HepG2 (cell line): ENCODE results near the gene ELFN1. TPM values are rescaled to one million over a fixed set of nuclear protein-coding genes. Genes with fewer than 3 reads are reported as not detected.

ENCODE experiments used
- BCL6 ChIP-seq: IDR thresholded peaks from 2 replicates; pipeline ENCODE4 v1.6.1; 2016; ENCODE audit warnings: missing genetic modification reagents, missing compliant biosample characterization
- GZF1 ChIP-seq: sonication (generic); formaldehyde crosslinking; IDR thresholded peaks from 2 replicates; pipeline ENCODE4 v1.5.1; 2020; ENCODE audit warnings: mild to moderate bottlenecking, missing genetic modification reagents
- HMG20B ChIP-seq: conservative IDR thresholded peaks from 2 replicates; pipeline ENCODE4 v1.6.1; 2016; ENCODE audit warnings: missing genetic modification reagents, missing compliant biosample characterization
- IKZF4 ChIP-seq: sonication (generic); formaldehyde crosslinking; IDR thresholded peaks from 2 replicates; pipeline ENCODE4 v1.5.1; 2020; ENCODE audit warnings: borderline replicate concordance, mild to moderate bottlenecking, low read depth, missing genetic modification reagents; ENCODE audit errors: not compliant biosample characterization
- MBNL3 ChIP-seq: fragments of 250-450 bp; sonication (Bioruptor Pico); conservative IDR thresholded peaks from 2 replicates; pipeline ENCODE4 v1.8.0; 2022; ENCODE audit warnings: mild to moderate bottlenecking, inconsistent platforms
- MED8 ChIP-seq: sonication (generic); formaldehyde crosslinking; IDR thresholded peaks from 2 replicates; pipeline ENCODE4 v1.8.1; 2023; ENCODE audit warnings: mild to moderate bottlenecking, missing genetic modification reagents; ENCODE audit not compliant: insufficient replicate concordance
- RFX5 ChIP-seq: IDR thresholded peaks from 2 replicates; pipeline ENCODE4 v1.6.1; 2011; ENCODE audit warnings: low read depth, low read length, improper control_type of control experiment
- SRSF1 ChIP-seq: fragments of 200-400 bp; formaldehyde crosslinking; optimal IDR thresholded peaks from 2 replicates; pipeline ENCODE3; 2017; ENCODE audit warnings: mild to moderate bottlenecking, low read depth, low read length, moderate library complexity
- TCF12 ChIP-seq, 2 experiments: fragments of 450-650 bp in 1 of 2; sonication (generic) in 1 of 2; formaldehyde crosslinking in 1 of 2; IDR thresholded peaks; 2 replicates each; pipeline versions ENCODE4 v1.6.1 to v1.8.0; 2017 to 2022; ENCODE audit warnings: antibody characterized with exemption in 1 of 2, mild to moderate bottlenecking in 1 of 2, missing genetic modification reagents in 1 of 2, moderate library complexity in 1 of 2
- ZBTB7A ChIP-seq: sonication (generic); formaldehyde crosslinking; IDR thresholded peaks from 2 replicates; pipeline ENCODE4 v1.8.0; 2022; ENCODE audit warnings: mild to moderate bottlenecking, missing genetic modification reagents
- ZKSCAN1 ChIP-seq: fragments of 150-350 bp; IDR thresholded peaks from 2 replicates; pipeline ENCODE4 v1.6.1; 2014; ENCODE audit warnings: low read length
- ZNF350 ChIP-seq: sonication (generic); formaldehyde crosslinking; IDR thresholded peaks from 2 replicates; pipeline ENCODE4 v1.4.0; 2020; ENCODE audit warnings: mild to moderate bottlenecking, low read depth, missing genetic modification reagents, borderline replicate concordance
- ZNF607 ChIP-seq: sonication (generic); formaldehyde crosslinking; IDR thresholded peaks from 2 replicates; pipeline ENCODE4 v1.5.1; 2020; ENCODE audit warnings: missing genetic modification reagents, mild to moderate bottlenecking, borderline replicate concordance
- ZNF737 ChIP-seq: sonication (generic); formaldehyde crosslinking; IDR thresholded peaks from 2 replicates; pipeline ENCODE4 v1.5.0; 2020; ENCODE audit warnings: missing genetic modification reagents, mild to moderate bottlenecking, borderline replicate concordance
- polyA plus RNA-seq, 8 experiments: library from polyadenylated mRNA; depleted of rRNA in 3 of 8; stranded (reverse) in 7 of 8; unstranded in 1 of 8; fragments of >200 nt; fragmentation: Illumina TruSeq in 4 of 8; extraction: Trizol in 4 of 8; gene quantifications; 2 replicates each; pipeline versions ENCODE4 v1.2.1 to v1.2.3, GENCODE V29; 2011 to 2016; ENCODE audit warnings: low read depth in 4 of 8, missing spikeins in 1 of 8, mixed read lengths in 1 of 8; ENCODE audit not compliant: insufficient read depth in 1 of 8
- total RNA-seq, 5 experiments: library from RNA; depleted of rRNA; stranded (reverse); fragments of >200 nt; fragmentation: Illumina TruSeq; extraction: Trizol; gene quantifications; 2 replicates each; pipeline ENCODE4 v1.2.3, GENCODE V29; 2016; ENCODE audit warnings: low read depth in 1 of 5
- TF ChIP-seq, protein P1 (sequence below): sonication (generic); formaldehyde crosslinking; IDR thresholded peaks from 2 replicates; pipeline ENCODE4 v1.4.0; 2020; ENCODE audit warnings: mild to moderate bottlenecking, missing genetic modification reagents
- TF ChIP-seq, protein P2 (sequence below): sonication (generic); formaldehyde crosslinking; conservative IDR thresholded peaks from 2 replicates; pipeline ENCODE4 v1.5.0; 2020; ENCODE audit warnings: missing genetic modification reagents
- TF ChIP-seq, protein P3 (sequence below): sonication (generic); formaldehyde crosslinking; IDR thresholded peaks from 2 replicates; pipeline ENCODE4 v1.4.0; 2020; ENCODE audit warnings: missing genetic modification reagents, mild to moderate bottlenecking, borderline replicate concordance

ELFN1 gene
- total and polyA plus RNA-seq, 2 of the 13 experiments (the other 11 are each of a cell fraction or from before 2014, with no cell fraction given) = 0.13 to 0.18 TPM

DNA sequence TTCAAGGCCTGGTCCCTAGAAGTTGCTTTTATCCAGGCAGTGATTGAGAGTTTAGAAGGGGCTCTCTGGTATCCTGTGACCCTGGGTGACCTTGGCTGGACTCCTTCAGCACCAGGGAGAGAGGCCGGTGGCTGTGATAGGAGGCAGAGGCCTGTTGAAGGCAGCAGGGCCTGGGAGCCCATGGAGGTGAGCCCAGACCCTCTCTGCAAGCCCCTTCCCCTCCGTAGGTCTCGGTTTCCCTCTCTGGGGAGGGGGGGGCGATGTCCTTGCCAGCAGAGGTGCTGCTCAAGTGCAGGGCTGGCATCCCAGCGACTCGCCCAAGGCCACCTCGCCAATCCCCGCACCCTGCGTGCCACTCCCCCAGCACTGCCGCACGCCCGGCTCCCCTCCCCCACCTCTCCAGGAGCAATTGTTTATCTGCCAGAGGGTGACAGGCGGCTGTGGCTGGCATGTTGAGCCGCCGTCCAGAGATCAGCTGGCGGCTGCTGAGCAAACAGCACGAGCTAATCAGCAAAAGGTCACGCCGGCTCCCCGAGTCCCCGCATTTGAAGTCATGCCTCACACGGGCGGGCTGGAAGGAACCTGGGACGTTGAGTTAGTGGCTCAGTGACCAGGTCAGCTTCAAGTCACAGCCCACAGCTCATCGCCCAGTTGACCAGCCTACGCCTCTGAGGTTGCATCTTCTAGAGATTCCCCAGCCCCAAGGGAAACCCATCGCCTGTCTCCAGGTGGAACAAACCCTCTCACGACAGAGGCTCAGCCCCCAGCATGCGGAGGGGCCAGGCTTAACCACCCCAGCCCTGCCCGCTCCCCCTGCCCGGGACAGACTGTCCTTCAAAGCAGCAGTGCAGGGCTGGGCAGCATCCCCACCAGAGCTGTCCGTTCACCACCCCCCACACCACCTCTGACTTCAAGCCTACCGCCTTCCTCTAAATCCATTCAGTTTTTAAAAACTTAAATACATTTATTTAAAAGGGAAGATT is 43.7 kb downstream of the ELFN1 start (continued):
- TF ChIP-seq, protein P1, sequence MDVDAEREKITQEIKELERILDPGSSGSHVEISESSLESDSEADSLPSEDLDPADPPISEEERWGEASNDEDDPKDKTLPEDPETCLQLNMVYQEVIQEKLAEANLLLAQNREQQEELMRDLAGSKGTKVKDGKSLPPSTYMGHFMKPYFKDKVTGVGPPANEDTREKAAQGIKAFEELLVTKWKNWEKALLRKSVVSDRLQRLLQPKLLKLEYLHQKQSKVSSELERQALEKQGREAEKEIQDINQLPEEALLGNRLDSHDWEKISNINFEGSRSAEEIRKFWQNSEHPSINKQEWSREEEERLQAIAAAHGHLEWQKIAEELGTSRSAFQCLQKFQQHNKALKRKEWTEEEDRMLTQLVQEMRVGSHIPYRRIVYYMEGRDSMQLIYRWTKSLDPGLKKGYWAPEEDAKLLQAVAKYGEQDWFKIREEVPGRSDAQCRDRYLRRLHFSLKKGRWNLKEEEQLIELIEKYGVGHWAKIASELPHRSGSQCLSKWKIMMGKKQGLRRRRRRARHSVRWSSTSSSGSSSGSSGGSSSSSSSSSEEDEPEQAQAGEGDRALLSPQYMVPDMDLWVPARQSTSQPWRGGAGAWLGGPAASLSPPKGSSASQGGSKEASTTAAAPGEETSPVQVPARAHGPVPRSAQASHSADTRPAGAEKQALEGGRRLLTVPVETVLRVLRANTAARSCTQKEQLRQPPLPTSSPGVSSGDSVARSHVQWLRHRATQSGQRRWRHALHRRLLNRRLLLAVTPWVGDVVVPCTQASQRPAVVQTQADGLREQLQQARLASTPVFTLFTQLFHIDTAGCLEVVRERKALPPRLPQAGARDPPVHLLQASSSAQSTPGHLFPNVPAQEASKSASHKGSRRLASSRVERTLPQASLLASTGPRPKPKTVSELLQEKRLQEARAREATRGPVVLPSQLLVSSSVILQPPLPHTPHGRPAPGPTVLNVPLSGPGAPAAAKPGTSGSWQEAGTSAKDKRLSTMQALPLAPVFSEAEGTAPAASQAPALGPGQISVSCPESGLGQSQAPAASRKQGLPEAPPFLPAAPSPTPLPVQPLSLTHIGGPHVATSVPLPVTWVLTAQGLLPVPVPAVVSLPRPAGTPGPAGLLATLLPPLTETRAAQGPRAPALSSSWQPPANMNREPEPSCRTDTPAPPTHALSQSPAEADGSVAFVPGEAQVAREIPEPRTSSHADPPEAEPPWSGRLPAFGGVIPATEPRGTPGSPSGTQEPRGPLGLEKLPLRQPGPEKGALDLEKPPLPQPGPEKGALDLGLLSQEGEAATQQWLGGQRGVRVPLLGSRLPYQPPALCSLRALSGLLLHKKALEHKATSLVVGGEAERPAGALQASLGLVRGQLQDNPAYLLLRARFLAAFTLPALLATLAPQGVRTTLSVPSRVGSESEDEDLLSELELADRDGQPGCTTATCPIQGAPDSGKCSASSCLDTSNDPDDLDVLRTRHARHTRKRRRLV = peak; percentile 70; the same call in 1 of the 2 replicates
- TF ChIP-seq ZNF737 (CRISPR knock-in tag) = peak; percentile 65; the same call in 1 of the 2 replicates
- TF ChIP-seq, protein P2, sequence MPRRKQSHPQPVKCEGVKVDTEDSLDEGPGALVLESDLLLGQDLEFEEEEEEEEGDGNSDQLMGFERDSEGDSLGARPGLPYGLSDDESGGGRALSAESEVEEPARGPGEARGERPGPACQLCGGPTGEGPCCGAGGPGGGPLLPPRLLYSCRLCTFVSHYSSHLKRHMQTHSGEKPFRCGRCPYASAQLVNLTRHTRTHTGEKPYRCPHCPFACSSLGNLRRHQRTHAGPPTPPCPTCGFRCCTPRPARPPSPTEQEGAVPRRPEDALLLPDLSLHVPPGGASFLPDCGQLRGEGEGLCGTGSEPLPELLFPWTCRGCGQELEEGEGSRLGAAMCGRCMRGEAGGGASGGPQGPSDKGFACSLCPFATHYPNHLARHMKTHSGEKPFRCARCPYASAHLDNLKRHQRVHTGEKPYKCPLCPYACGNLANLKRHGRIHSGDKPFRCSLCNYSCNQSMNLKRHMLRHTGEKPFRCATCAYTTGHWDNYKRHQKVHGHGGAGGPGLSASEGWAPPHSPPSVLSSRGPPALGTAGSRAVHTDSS (CRISPR knock-in tag) = peak; percentile 85; the same call in 1 of the 2 replicates
- TF ChIP-seq BCL6 (CRISPR knock-in tag) = peak; percentile 95
- peak; percentile 82; the same call in 1 of the 2 replicates for TF ChIP-seq ZBTB7A
- TF ChIP-seq ZNF350 (CRISPR knock-in tag) = peak; percentile 98
- TF ChIP-seq RFX5 = no peak
- peak; percentile 89 for TF ChIP-seq HMG20B
- TF ChIP-seq ZKSCAN1 = no peak
- TF ChIP-seq, protein P3, sequence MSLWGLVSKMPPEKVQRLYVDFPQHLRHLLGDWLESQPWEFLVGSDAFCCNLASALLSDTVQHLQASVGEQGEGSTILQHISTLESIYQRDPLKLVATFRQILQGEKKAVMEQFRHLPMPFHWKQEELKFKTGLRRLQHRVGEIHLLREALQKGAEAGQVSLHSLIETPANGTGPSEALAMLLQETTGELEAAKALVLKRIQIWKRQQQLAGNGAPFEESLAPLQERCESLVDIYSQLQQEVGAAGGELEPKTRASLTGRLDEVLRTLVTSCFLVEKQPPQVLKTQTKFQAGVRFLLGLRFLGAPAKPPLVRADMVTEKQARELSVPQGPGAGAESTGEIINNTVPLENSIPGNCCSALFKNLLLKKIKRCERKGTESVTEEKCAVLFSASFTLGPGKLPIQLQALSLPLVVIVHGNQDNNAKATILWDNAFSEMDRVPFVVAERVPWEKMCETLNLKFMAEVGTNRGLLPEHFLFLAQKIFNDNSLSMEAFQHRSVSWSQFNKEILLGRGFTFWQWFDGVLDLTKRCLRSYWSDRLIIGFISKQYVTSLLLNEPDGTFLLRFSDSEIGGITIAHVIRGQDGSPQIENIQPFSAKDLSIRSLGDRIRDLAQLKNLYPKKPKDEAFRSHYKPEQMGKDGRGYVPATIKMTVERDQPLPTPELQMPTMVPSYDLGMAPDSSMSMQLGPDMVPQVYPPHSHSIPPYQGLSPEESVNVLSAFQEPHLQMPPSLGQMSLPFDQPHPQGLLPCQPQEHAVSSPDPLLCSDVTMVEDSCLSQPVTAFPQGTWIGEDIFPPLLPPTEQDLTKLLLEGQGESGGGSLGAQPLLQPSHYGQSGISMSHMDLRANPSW = peak; percentile 94
- TF ChIP-seq IKZF4 (CRISPR knock-in tag) = no peak
- TF ChIP-seq GZF1 (CRISPR knock-in tag) = no peak; the same call in 1 of the 2 replicates
- TF ChIP-seq MED8 (CRISPR knock-in tag) = peak; percentile 72
- TF ChIP-seq ZNF607 (CRISPR knock-in tag) = peak; percentile 64; the same call in 1 of the 2 replicates
- no peak for TF ChIP-seq TCF12 (IDR thresholded peaks at IDR 0.05)
- TF ChIP-seq TCF12 (CRISPR knock-in tag; IDR thresholded peaks at IDR 0.05) = peak; percentile 99
- no peak for TF ChIP-seq SRSF1
- no peak for TF ChIP-seq MBNL3 (CRISPR knock-in tag)
